Activated B cell treated with CpG ODN at 0.5 μM for 24 hours (primary cell): ENCODE measurements around the gene NCOR2. TPM values are rescaled to one million over a fixed set of nuclear protein-coding genes. Genes with fewer than 3 reads are reported as not detected.

ENCODE experiments used
- ATAC-seq: fragments of 200-7000 bp; cut with Tn5 transposase; one replicate; pipeline ENCODE4 v1.10.0; 2021; ENCODE audit warnings: low read depth, mild to moderate bottlenecking, moderate library complexity
- CTCF ChIA-PET: fragments of 350-600 bp; sonication (Branson Sonifier 250); formaldehyde crosslinking; loops from one replicate; lab custom pipeline; 2021; ENCODE audit warnings: antibody characterized with exemption; lab: Charles Lee
- POLR2A ChIA-PET: fragments of 350-600 bp; sonication (Branson Sonifier 250); formaldehyde crosslinking; loops from one replicate; lab custom pipeline; 2021; ENCODE audit warnings: antibody characterized with exemption; lab: Charles Lee
- DNase-seq: peaks from one replicate; pipeline ENCODE4 v3.0.0; 2022
- H3K27ac Mint-ChIP-seq: one replicate; pipeline ENCODE4 v1.8.0; 2020; ENCODE audit warnings: mixed read lengths
- H3K27me3 Mint-ChIP-seq: one replicate; pipeline ENCODE4 v1.8.0; 2021; ENCODE audit warnings: mixed read lengths
- H3K36me3 Mint-ChIP-seq: one replicate; pipeline ENCODE4 v1.8.0; 2021; ENCODE audit warnings: low read depth, mixed read lengths
- H3K4me1 Mint-ChIP-seq: one replicate; pipeline ENCODE4 v1.8.0; 2021; ENCODE audit warnings: mixed read lengths
- H3K4me3 Mint-ChIP-seq: one replicate; pipeline ENCODE4 v1.8.0; 2020; ENCODE audit warnings: mild to moderate bottlenecking, mixed read lengths
- H3K9me3 Mint-ChIP-seq: one replicate; pipeline ENCODE4 v1.8.0; 2020; ENCODE audit warnings: mixed read lengths
- CTCF ChIP-seq: fragments of 200-600 bp; IDR thresholded peaks from one replicate; pipeline ENCODE4 v1.8.0; 2022; ENCODE audit warnings: antibody characterized with exemption, mild to moderate bottlenecking
- intact Hi-C: fragments of 100-400 bp; cut with micrococcal nuclease; formaldehyde crosslinking; loops from one replicate; pipeline ENCODE4 v1.15.1; 2024
- total RNA-seq: library from RNA; stranded (reverse); gene quantifications from 2 replicates; pipeline ENCODE4 v1.2.3, GENCODE V29; 2022

NCOR2 gene
- total RNA-seq, 1 donor from 2014 or later: 154 TPM

GRCh38 chr12:124525455-124525854 is 42.0 kb downstream of the NCOR2 start:
- no peak overlapping the region for H3K27ac Mint-ChIP-seq
- no peak for DNase-seq
- ATAC-seq: no peak
- TF ChIP-seq CTCF: no peak
- POLR2A ChIA-PET: interaction anchor here (1.4 kb wide), 1 partner anchor 32 kb away, joined by 3 read pairs; no protein-coding TSS in a partner anchor
- H3K4me1 Mint-ChIP-seq: peaks cover 43% of the 10 kb centered on the region
- CTCF ChIA-PET: no interaction called here
- no peaks in the 10 kb centered on the region for H3K27me3 Mint-ChIP-seq
- intact Hi-C loops: no loop called here
- H3K4me3 Mint-ChIP-seq: no peak overlapping the region
- peaks cover 29% of the 10 kb centered on the region for H3K36me3 Mint-ChIP-seq
- no peaks in the 10 kb centered on the region for H3K9me3 Mint-ChIP-seq

GRCh38 chr12:124524231-124524925 is 43.0 kb downstream of the NCOR2 start:
- no peaks in the 10 kb centered on the region for H3K27me3 Mint-ChIP-seq
- H3K4me1 Mint-ChIP-seq: peaks cover 44% of the 10 kb centered on the region
- ChIA-PET CTCF (no interaction called here), POLR2A (interaction anchor here (1.4 kb wide), 1 partner anchor 31 kb away, joined by 3 read pairs; no protein-coding TSS in a partner anchor)
- DNase-seq (no peak), ATAC-seq (no peak)
- intact Hi-C loops: no loop called here
- H3K4me3 Mint-ChIP-seq: no peak overlapping the region
- TF ChIP-seq CTCF: no peak
- peaks cover 23% of the 10 kb centered on the region for H3K36me3 Mint-ChIP-seq
- H3K9me3 Mint-ChIP-seq: no peaks in the 10 kb centered on the region
- H3K27ac Mint-ChIP-seq: no peak overlapping the region

GRCh38 chr12:124523071-124523470 is 44.3 kb downstream of the NCOR2 start:
- POLR2A ChIA-PET: no interaction called here
- DNase-seq: no peak
- Mint-ChIP-seq H3K27ac (no peak overlapping the region), H3K4me1 (peaks cover 48% of the 10 kb centered on the region), H3K27me3 (no peaks in the 10 kb centered on the region), H3K36me3 (peaks cover 19% of the 10 kb centered on the region), H3K9me3 (no peaks in the 10 kb centered on the region), H3K4me3 (no peak overlapping the region)
- CTCF ChIA-PET: no interaction called here
- no peak for ATAC-seq
- TF ChIP-seq CTCF: no peak
- intact Hi-C loops: no loop called here

GRCh38 chr12:124520907-124521306 is 46.5 kb downstream of the NCOR2 start:
- Mint-ChIP-seq H3K4me1 (peaks cover 47% of the 10 kb centered on the region), H3K4me3 (no peak overlapping the region), H3K9me3 (no peaks in the 10 kb centered on the region), H3K27me3 (no peaks in the 10 kb centered on the region), H3K27ac (no peak overlapping the region), H3K36me3 (peaks cover 11% of the 10 kb centered on the region)
- TF ChIP-seq CTCF: no peak
- POLR2A ChIA-PET: no interaction called here
- DNase-seq (no peak), ATAC-seq (no peak)
- intact Hi-C loops: no loop called here
- CTCF ChIA-PET: no interaction called here

DNA sequence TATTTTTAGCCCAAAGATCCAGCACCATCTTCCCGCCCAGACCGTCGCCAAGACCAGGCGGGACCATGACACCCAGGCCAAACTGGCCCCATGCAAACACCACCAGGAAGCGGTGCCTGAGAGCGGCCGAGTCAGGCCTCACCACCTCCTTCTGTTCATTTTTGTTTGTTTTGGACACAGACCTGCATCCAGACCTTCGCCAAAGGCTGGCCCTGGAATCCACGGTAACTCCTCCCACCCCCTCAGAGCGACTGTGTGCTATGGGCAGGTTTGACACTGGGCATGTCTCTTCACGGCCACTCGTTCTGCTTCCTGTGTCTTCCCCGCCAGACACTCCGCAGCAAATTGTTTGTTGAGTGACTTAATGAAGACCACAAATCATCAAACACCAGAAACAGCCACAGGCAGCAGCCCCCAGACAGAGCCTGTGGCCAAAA is 47.1 kb downstream of the NCOR2 start:
- Mint-ChIP-seq H3K36me3 (peaks cover 15% of the 10 kb centered on the region), H3K4me3 (no peak overlapping the region), H3K27me3 (no peaks in the 10 kb centered on the region), H3K4me1 (peaks cover 47% of the 10 kb centered on the region), H3K27ac (no peak overlapping the region), H3K9me3 (no peaks in the 10 kb centered on the region)
- TF ChIP-seq CTCF: no peak
- intact Hi-C loops: no loop called here
- ChIA-PET CTCF (no interaction called here), POLR2A (no interaction called here)
- no peak for ATAC-seq
- DNase-seq: no peak
